Aorta (tissue), 5 donors: Measurements from ENCODE around the gene ZC2HC1C. TPM values are rescaled to one million over a fixed set of nuclear protein-coding genes. Genes with fewer than 3 reads are reported as not detected.

Source experiments
- ATAC-seq: fragments of 200-7000 bp; cut with Tn5 transposase; one replicate; pipeline ENCODE4 v1.9.1; 2022; ENCODE audit warnings: moderate library complexity; ENCODE audit not compliant: low FRiP score
- DNase-seq, 2 donors: peaks; one replicate each; pipeline ENCODE4 v3.0.0-alpha.2; 2020
- H3K27ac ChIP-seq, 2 donors: one replicate each; pipeline ENCODE4 v1.5.1; 2013; ENCODE audit warnings: low read length in 2 of 2, mild to moderate bottlenecking in 2 of 2, moderate library complexity in 2 of 2, control low read depth in 1 of 2, inconsistent platforms in 1 of 2, low read depth in 1 of 2
- H3K27me3 ChIP-seq, 2 donors: one replicate each; pipeline ENCODE4 v1.6.1; 2013; ENCODE audit warnings: control low read depth in 1 of 2, low read length in 1 of 2, mild to moderate bottlenecking in 1 of 2, moderate library complexity in 1 of 2; ENCODE audit not compliant: insufficient read depth in 2 of 2, control insufficient read depth in 1 of 2
- H3K36me3 ChIP-seq, 2 donors: one replicate each; pipeline ENCODE4 v1.6.1; 2013; ENCODE audit warnings: control low read depth in 1 of 2, low read length in 1 of 2, mild to moderate bottlenecking in 1 of 2; ENCODE audit not compliant: insufficient read depth in 2 of 2, control insufficient read depth in 1 of 2
- H3K4me1 ChIP-seq, 2 donors: one replicate each; pipeline ENCODE4 v1.6.1; 2013; ENCODE audit warnings: low read length in 2 of 2, control low read depth in 1 of 2, mild to moderate bottlenecking in 1 of 2, moderate library complexity in 1 of 2; ENCODE audit not compliant: insufficient read depth in 2 of 2, control insufficient read depth in 1 of 2
- H3K4me3 ChIP-seq, 2 donors: one replicate each; pipeline ENCODE4 v1.5.1; 2013; ENCODE audit warnings: low read length in 2 of 2, control low read depth in 1 of 2, mild to moderate bottlenecking in 1 of 2
- H3K9me3 ChIP-seq: one replicate; pipeline ENCODE4 v1.6.1; 2013; ENCODE audit warnings: mild to moderate bottlenecking, low read length; ENCODE audit not compliant: control insufficient read depth
- WGBS, 2 donors: extraction: QIAGEN DNeasy Blood & Tissue Kit; methylation state at CpG; one replicate each; pipeline ENCODE4 v1.1.7; 2013; 5-methylcytosine and 5-hydroxymethylcytosine counted together
- intact Hi-C, 2 donors: fragments of 100-400 bp; cut with DNase I; formaldehyde crosslinking; loops; one replicate each; pipeline versions ENCODE4 v1.14.2 to v1.15.0; 2022
- polyA plus RNA-seq, 2 donors: library from polyadenylated mRNA; stranded (reverse); fragments of 200-250 nt; gene quantifications; one replicate each; pipeline ENCODE4 v1.2.3, GENCODE V29; 2013
- total RNA-seq, 2 donors: library from RNA; stranded (reverse); fragmentation: NEBNext Ultra II Directional; extraction: Animal tissue kit (Norgen Biotek cat#: 25700); gene quantifications; one replicate each; pipeline ENCODE4 v1.2.1, GENCODE V29; 2021
- donor health status: healthy with polysubstance abuse.
- donor health status: Bipolar disorder and iron deficiency.
- donor health status: DM: no; HTN: no; CAD: no.
- donor health status: DM: no; HTN: no; CAD: no.
- donor health status: DM: yes; HTN: yes; CAD: no.

Gene ZC2HC1C
- total and polyA plus RNA-seq, 4 donors: 1.8 to 8.0 (median 2.5) TPM

GRCh38 chr14:75077794-75078193 lies 8.4 kb downstream of the ZC2HC1C start:
- intact Hi-C loops: no loop called here

GRCh38 chr14:75079521-75079920 lies 10.1 kb downstream of the ZC2HC1C start:
- WGBS, 2 donors: 45 to 70% methylated on average over 4 of the region's 4 CpGs
- no peaks in the 10 kb centered on the region for H3K27me3 ChIP-seq
- no peak overlapping the region for H3K27ac ChIP-seq
- H3K9me3 ChIP-seq: no peaks in the 10 kb centered on the region
- ATAC-seq (no peak), DNase-seq (no peak)
- intact Hi-C loops: no loop called here
- peaks cover 0 to 3% of the 10 kb centered on the region in 2 donors for H3K36me3 ChIP-seq
- no peak overlapping the region for H3K4me3 ChIP-seq
- no peaks in the 10 kb centered on the region for H3K4me1 ChIP-seq

More at GRCh38 chr14:75077794-75078193, 8.4 kb downstream of the ZC2HC1C start:
- Histone ChIP-seq H3K9me3 (no peaks in the 10 kb centered on the region), H3K4me1 (no peaks in the 10 kb centered on the region), H3K27me3 (no peaks in the 10 kb centered on the region), H3K27ac (no peak overlapping the region), H3K4me3 (no peak overlapping the region), H3K36me3 (no peaks in the 10 kb centered on the region)
- ATAC-seq (no peak), DNase-seq (no peak)

- ATAC-seq (no peak), DNase-seq (no peak)
- intact Hi-C loops: no loop called here
- H3K4me3 ChIP-seq: no peak overlapping the region
- H3K4me1 ChIP-seq: no peaks in the 10 kb centered on the region
- H3K9me3 ChIP-seq: no peaks in the 10 kb centered on the region
- 14 to 15% methylated on average over 2 of the region's 2 CpGs for WGBS, 2 donors
- H3K36me3 ChIP-seq: peaks cover 0 to 6% of the 10 kb centered on the region in 2 donors
- H3K27me3 ChIP-seq: no peaks in the 10 kb centered on the region
- no peak overlapping the region for H3K27ac ChIP-seq
Observed at GRCh38 chr14:75081660-75082229, 12.3 kb downstream of the ZC2HC1C start.

GRCh38 chr14:75083271-75083670 lies 13.8 kb downstream of the ZC2HC1C start:
- H3K27ac ChIP-seq: no peak overlapping the region
- peaks cover 0 to 7% of the 10 kb centered on the region in 2 donors for H3K36me3 ChIP-seq
- no peaks in the 10 kb centered on the region for H3K27me3 ChIP-seq
- H3K9me3 ChIP-seq: no peaks in the 10 kb centered on the region
- 88 to 91% methylated on average over 1 of the region's 1 CpG for WGBS, 2 donors
- H3K4me3 ChIP-seq: no peak overlapping the region
- no peaks in the 10 kb centered on the region for H3K4me1 ChIP-seq
- intact Hi-C loops: no loop called here
- ATAC-seq: no peak
- DNase-seq: no peak

GRCh38 chr14:75084513-75084912 lies 15.1 kb downstream of the ZC2HC1C start:
- H3K4me1 ChIP-seq: no peaks in the 10 kb centered on the region
- 40 to 42% methylated on average over 5 of the region's 5 CpGs for WGBS, 2 donors

GRCh38 chr14:75088153-75088552 lies 18.7 kb downstream of the ZC2HC1C start:
- ATAC-seq (no peak), DNase-seq (no peak)
- Histone ChIP-seq H3K27me3 (no peaks in the 10 kb centered on the region), H3K4me3 (no peak overlapping the region), H3K27ac (no peak overlapping the region), H3K36me3 (peaks cover 3 to 9% of the 10 kb centered on the region in 2 donors), H3K4me1 (no peaks in the 10 kb centered on the region), H3K9me3 (no peaks in the 10 kb centered on the region)
- 84 to 86% methylated on average over 2 of the region's 2 CpGs for WGBS, 2 donors
- intact Hi-C loops: loop anchor here (1.0 to 5.0 kb wide), 4 partner anchors 141 to 227 kb away; no protein-coding TSS in a partner anchor

More at GRCh38 chr14:75084513-75084912, 15.1 kb downstream of the ZC2HC1C start:
- Histone ChIP-seq H3K27me3 (no peaks in the 10 kb centered on the region), H3K4me3 (no peak overlapping the region), H3K27ac (no peak overlapping the region), H3K36me3 (peaks cover 0 to 7% of the 10 kb centered on the region in 2 donors), H3K9me3 (no peaks in the 10 kb centered on the region)
- DNase-seq (no peak), ATAC-seq (no peak)
- intact Hi-C loops: no loop called here

- Histone ChIP-seq H3K9me3 (no peaks in the 10 kb centered on the region), H3K36me3 (peaks cover 3 to 9% of the 10 kb centered on the region in 2 donors), H3K27me3 (no peaks in the 10 kb centered on the region), H3K4me1 (no peaks in the 10 kb centered on the region), H3K27ac (no peak overlapping the region), H3K4me3 (no peak overlapping the region)
- WGBS, 2 donors: 63 to 66% methylated on average over 7 of the region's 7 CpGs
- DNase-seq: no peak
- intact Hi-C loops: loop anchor here (1.0 to 5.0 kb wide), 4 partner anchors 142 to 228 kb away; no protein-coding TSS in a partner anchor
- no peak for ATAC-seq
Observed at GRCh38 chr14:75088566-75089373, 19.3 kb downstream of the ZC2HC1C start.

- ATAC-seq (no peak), DNase-seq (no peak)
- intact Hi-C loops: no loop called here
- Histone ChIP-seq H3K36me3 (peaks cover 3 to 5% of the 10 kb centered on the region in 2 donors), H3K27ac (no peak overlapping the region), H3K4me3 (no peak overlapping the region), H3K9me3 (no peaks in the 10 kb centered on the region), H3K27me3 (no peaks in the 10 kb centered on the region), H3K4me1 (no peaks in the 10 kb centered on the region)
- WGBS, 2 donors: 89 to 90% methylated on average over 3 of the region's 3 CpGs
Observed at GRCh38 chr14:75090353-75090752, 20.9 kb downstream of the ZC2HC1C start.

GRCh38 chr14:75091251-75091650 lies 21.8 kb downstream of the ZC2HC1C start:
- ATAC-seq (no peak), DNase-seq (no peak)
- no peaks in the 10 kb centered on the region for H3K4me1 ChIP-seq
- no peak overlapping the region for H3K27ac ChIP-seq
- intact Hi-C loops: no loop called here
- no peak overlapping the region for H3K4me3 ChIP-seq
- H3K36me3 ChIP-seq: peaks cover 3 to 9% of the 10 kb centered on the region in 2 donors
- 77 to 88% methylated on average over 8 of the region's 8 CpGs for WGBS, 2 donors
- no peaks in the 10 kb centered on the region for H3K27me3 ChIP-seq
- no peaks in the 10 kb centered on the region for H3K9me3 ChIP-seq
